HUDEP-2 (cell line): ENCODE measurements around the gene OR10A3.

Experiments used
- DNase-seq, 76 experiments: peaks; one replicate each; lab custom pipeline; 2025; ENCODE audit not compliant: unreplicated experiment in 76 of 76; lab: John Stamatoyannopoulos, UW

OR10A3 gene

DNA sequence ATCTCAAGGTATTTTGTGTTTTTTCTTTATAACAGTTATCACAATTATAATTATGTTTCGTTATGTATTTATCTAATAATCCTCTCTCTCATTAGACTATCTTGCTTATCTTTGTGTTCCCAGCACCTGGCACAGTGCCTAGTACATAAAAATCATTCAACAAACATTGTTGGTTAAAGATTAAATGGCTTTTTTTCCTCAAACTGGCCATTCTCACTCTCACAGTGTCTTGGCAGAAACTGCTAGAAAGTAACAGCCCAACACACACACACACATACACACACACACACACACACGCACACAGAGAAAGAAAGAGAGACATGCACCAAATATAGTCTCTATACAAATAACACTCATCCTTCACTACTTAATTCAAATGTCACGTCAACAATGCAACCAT lies 47.3 kb downstream of the OR10A3 start:
- peak in 12 of 76 experiments; percentile 1 to 23 (median 6) for DNase-seq

- no peak for DNase-seq
Observed at GRCh38 chr11:7893796-7894195, 47.7 kb downstream of the OR10A3 start.

GRCh38 chr11:7892840-7893254 lies 48.7 kb downstream of the OR10A3 start:
- peak in 27 of 76 experiments; percentile 2 to 59 (median 28) for DNase-seq

DNA sequence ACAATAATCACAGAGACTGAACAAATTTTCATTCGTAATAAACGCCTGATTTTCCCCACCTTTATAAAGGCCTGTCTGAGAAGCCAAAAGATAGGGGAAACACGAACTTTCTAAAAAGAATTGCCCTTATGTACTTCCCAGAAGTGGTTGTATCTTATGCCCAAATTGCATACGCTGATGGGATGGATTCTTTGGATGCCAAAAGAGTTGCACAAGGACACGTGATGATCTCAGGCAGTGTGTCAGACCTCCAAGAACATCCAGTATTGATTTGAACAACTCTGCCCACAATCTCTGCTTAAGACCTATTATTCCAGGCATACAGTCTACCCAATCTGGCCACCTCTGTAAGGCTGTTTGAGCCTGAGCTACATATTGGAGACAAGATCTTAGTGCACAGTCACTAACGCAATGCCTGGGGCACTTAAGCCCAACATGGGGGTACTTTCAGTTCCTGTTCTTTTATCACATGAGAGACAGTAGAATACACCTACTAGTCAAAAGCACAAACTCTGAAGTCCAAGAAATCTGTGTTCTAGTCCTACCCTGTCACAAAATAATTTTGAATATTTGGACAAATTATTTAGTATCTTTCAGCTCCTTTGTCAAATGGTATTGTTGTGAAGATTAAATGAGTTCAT lies 49.3 kb downstream of the OR10A3 start:
- DNase-seq, result no peak

GRCh38 chr11:7890417-7891172 lies 50.9 kb downstream of the OR10A3 start:
- no peak for DNase-seq

GRCh38 chr11:7889985-7890384 lies 51.5 kb downstream of the OR10A3 start:
- no peak for DNase-seq
